H9 (cell line): ENCODE results near the gene AGTRAP. TPM values are rescaled to one million over a fixed set of nuclear protein-coding genes. Genes with fewer than 3 reads are reported as not detected.

Experiments used
- DNase-seq: peaks from one replicate; pipeline ENCODE4 v3.0.0-alpha.2; 2017
- H2AFZ ChIP-seq: one replicate; pipeline ENCODE4 v1.6.1; 2013; ENCODE audit warnings: mild to moderate bottlenecking, low read length, control low read depth, moderate library complexity
- H2AK5ac ChIP-seq: 2 replicates; pipeline ENCODE4 v1.6.1; 2013; ENCODE audit warnings: low read length, control low read depth, mixed read lengths; ENCODE audit not compliant: insufficient read length
- H2BK120ac ChIP-seq: one replicate; pipeline ENCODE4 v1.6.1; 2013; ENCODE audit warnings: low read depth, mild to moderate bottlenecking, low read length, control low read depth, inconsistent platforms; ENCODE audit not compliant: poor library complexity, severe bottlenecking
- H2BK12ac ChIP-seq: 2 replicates; pipeline ENCODE4 v1.6.1; 2013; ENCODE audit warnings: low read length, control low read depth, mixed read lengths, low read depth; ENCODE audit not compliant: insufficient read length
- H2BK15ac ChIP-seq: 2 replicates; pipeline ENCODE4 v1.6.1; 2013; ENCODE audit warnings: low read depth, low read length, control low read depth
- H2BK20ac ChIP-seq: one replicate; pipeline ENCODE4 v1.6.1; 2013; ENCODE audit warnings: low read depth, mild to moderate bottlenecking, low read length, control low read depth, inconsistent platforms; ENCODE audit not compliant: poor library complexity, severe bottlenecking
- H2BK5ac ChIP-seq: 2 replicates; pipeline ENCODE4 v1.6.1; 2013; ENCODE audit warnings: low read length, control low read depth, mixed read lengths; ENCODE audit not compliant: insufficient read length
- H3K14ac ChIP-seq: 2 replicates; pipeline ENCODE4 v1.6.1; 2013; ENCODE audit warnings: low read length, control low read depth; ENCODE audit not compliant: insufficient read depth
- H3K18ac ChIP-seq: 2 replicates; pipeline ENCODE4 v1.6.1; 2013; ENCODE audit warnings: low read depth, mild to moderate bottlenecking, mixed read lengths, low read length, control low read depth; ENCODE audit not compliant: insufficient read length
- H3K23ac ChIP-seq: 2 replicates; pipeline ENCODE4 v1.6.1; 2013; ENCODE audit warnings: low read length, control low read depth, mixed read lengths, low read depth; ENCODE audit not compliant: insufficient read length
- H3K23me2 ChIP-seq: 2 replicates; pipeline ENCODE4 v1.6.1; 2013; ENCODE audit warnings: low read depth, mild to moderate bottlenecking, mixed read lengths, low read length, control low read depth; ENCODE audit not compliant: insufficient read length, poor library complexity, severe bottlenecking
- H3K27ac ChIP-seq: 2 replicates; pipeline ENCODE4 v1.5.1; 2013; ENCODE audit warnings: low read length, control low read depth, mixed read lengths, low read depth; ENCODE audit not compliant: insufficient read length
- H3K27me3 ChIP-seq: 2 replicates; pipeline ENCODE4 v1.6.1; 2013; ENCODE audit warnings: low read length, control low read depth, inconsistent platforms; ENCODE audit not compliant: insufficient read depth
- H3K4ac ChIP-seq: 2 replicates; pipeline ENCODE4 v1.6.1; 2013; ENCODE audit warnings: low read depth, mild to moderate bottlenecking, control low read depth, inconsistent platforms, low read length, moderate library complexity
- H3K4me1 ChIP-seq: 2 replicates; pipeline ENCODE4 v1.6.1; 2013; ENCODE audit warnings: low read length, control low read depth, inconsistent platforms; ENCODE audit not compliant: insufficient read depth
- H3K4me2 ChIP-seq: 2 replicates; pipeline ENCODE4 v1.6.1; 2013; ENCODE audit warnings: low read length, control low read depth, mixed read lengths; ENCODE audit not compliant: insufficient read length, insufficient read depth
- H3K56ac ChIP-seq: 2 replicates; pipeline ENCODE4 v1.6.1; 2013; ENCODE audit warnings: low read depth, mild to moderate bottlenecking, mixed read lengths, low read length, control low read depth; ENCODE audit not compliant: insufficient read length
- H3K79me1 ChIP-seq: 2 replicates; pipeline ENCODE4 v1.6.1; 2013; ENCODE audit warnings: low read depth, mild to moderate bottlenecking, moderate library complexity, low read length, control low read depth, inconsistent platforms; ENCODE audit not compliant: insufficient read depth, poor library complexity, severe bottlenecking
- H3K79me2 ChIP-seq: 2 replicates; pipeline ENCODE4 v1.6.1; 2013; ENCODE audit warnings: low read length, control low read depth, inconsistent platforms; ENCODE audit not compliant: insufficient read depth
- H3K9ac ChIP-seq: 2 replicates; pipeline ENCODE4 v1.6.1; 2013; ENCODE audit warnings: low read length, control low read depth, mixed read lengths; ENCODE audit not compliant: insufficient read length; ENCODE audit errors: extremely low read depth
- H3K9me3 ChIP-seq: one replicate; pipeline ENCODE4 v1.6.1; 2013; ENCODE audit warnings: low read depth, low read length, inconsistent platforms; ENCODE audit not compliant: control insufficient read depth
- H3T11ph ChIP-seq: one replicate; pipeline ENCODE4 v1.6.1; 2013; ENCODE audit warnings: mild to moderate bottlenecking, low read length, control low read depth, inconsistent platforms
- H4K20me1 ChIP-seq: one replicate; pipeline ENCODE4 v1.6.1; 2013; ENCODE audit not compliant: control insufficient read depth, insufficient read length, insufficient read depth
- H4K5ac ChIP-seq: 2 replicates; pipeline ENCODE4 v1.6.1; 2013; ENCODE audit warnings: low read depth, mild to moderate bottlenecking, mixed read lengths, low read length, control low read depth; ENCODE audit not compliant: insufficient read length
- H4K8ac ChIP-seq: replicated peaks from 2 replicates; pipeline ENCODE4 v1.6.1; 2013; ENCODE audit warnings: low read length, control low read depth, mixed read lengths, low read depth; ENCODE audit not compliant: insufficient read length
- H4K91ac ChIP-seq: 2 replicates; pipeline ENCODE4 v1.6.1; 2013; ENCODE audit warnings: low read depth, mild to moderate bottlenecking, moderate library complexity, mixed read lengths, low read length, control low read depth; ENCODE audit not compliant: insufficient read length
- H3K27ac Mint-ChIP-seq, 3 experiments: 2 replicates in 2 of 3; 3 replicates in 1 of 3; pipeline ENCODE4 v1.8.0; 2020 to 2021; ENCODE audit warnings: mixed read lengths in 3 of 3, mild to moderate bottlenecking in 1 of 3, moderate library complexity in 1 of 3
- H3K27me3 Mint-ChIP-seq: 2 replicates; pipeline ENCODE4 v1.8.0; 2021; ENCODE audit warnings: low read depth, mild to moderate bottlenecking, moderate library complexity, mixed read lengths
- H3K36me3 Mint-ChIP-seq, 3 experiments: 2 replicates in 2 of 3; 3 replicates in 1 of 3; pipeline ENCODE4 v1.8.0; 2020 to 2021; ENCODE audit warnings: low read depth in 3 of 3, mixed read lengths in 3 of 3; ENCODE audit not compliant: insufficient read depth in 1 of 3
- H3K4me1 Mint-ChIP-seq, 2 experiments: 2 replicates each; pipeline ENCODE4 v1.8.0; 2020; ENCODE audit warnings: mixed read lengths in 2 of 2
- H3K4me3 Mint-ChIP-seq, 2 experiments: 2 replicates in 1 of 2; 3 replicates in 1 of 2; pipeline ENCODE4 v1.8.0; 2020 to 2021; ENCODE audit warnings: mild to moderate bottlenecking in 2 of 2, mixed read lengths in 2 of 2, moderate library complexity in 1 of 2
- H3K9me3 Mint-ChIP-seq, 2 experiments: 2 replicates in 1 of 2; 3 replicates in 1 of 2; pipeline ENCODE4 v1.8.0; 2020; ENCODE audit warnings: mild to moderate bottlenecking in 2 of 2, mixed read lengths in 2 of 2, moderate library complexity in 1 of 2
- WGBS: extraction: QIAGEN DNeasy Blood & Tissue Kit; methylation state at CpG from one replicate; pipeline ENCODE4 v1.1.7; 2013; ENCODE audit warnings: missing lambda C conversion rate, low lambda C conversion rate, mixed read lengths; ENCODE audit not compliant: insufficient read length; ENCODE audit errors: extremely low coverage; 5-methylcytosine and 5-hydroxymethylcytosine counted together
- total RNA-seq: library from RNA; stranded (reverse); gene quantifications from 2 replicates; pipeline ENCODE4 v1.2.1, GENCODE V29; 2021
- TF ChIP-seq, protein P1 (sequence below): fragments of 200-600 bp; sonication (generic); conservative IDR thresholded peaks from 3 replicates; pipeline ENCODE4 v1.8.0; 2021; ENCODE audit warnings: antibody characterized with exemption, mild to moderate bottlenecking

AGTRAP gene
- total RNA-seq, 1 experiment from 2014 or later: 60.9 TPM

DNA sequence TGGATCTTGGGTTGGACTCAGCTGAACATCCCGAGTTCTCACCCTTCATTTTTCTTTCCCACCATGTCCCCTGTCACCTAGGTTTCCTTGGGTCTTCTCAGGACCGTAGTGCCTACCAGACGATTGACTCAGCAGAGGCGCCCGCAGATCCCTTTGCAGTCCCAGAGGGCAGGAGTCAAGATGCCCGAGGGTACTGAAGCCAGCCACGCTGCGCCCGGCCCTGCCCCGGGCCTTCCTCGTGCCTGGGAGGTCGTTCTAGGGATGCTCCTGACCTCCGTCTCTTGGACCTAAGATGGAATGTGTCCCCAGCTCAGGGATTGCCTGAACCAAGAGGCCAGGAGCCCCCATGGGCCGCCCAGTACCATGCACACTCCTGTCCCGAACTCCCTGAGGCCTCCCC lies 14.1 kb downstream of the AGTRAP start:
- H3K9me3 Mint-ChIP-seq: no peaks in the 10 kb centered on the region
- H3K36me3 Mint-ChIP-seq: peaks cover 9 to 43% (median 37%) of the 10 kb centered on the region in 3 experiments; a peak in 6 of 7 replicates
- no peak overlapping the region for H4K5ac ChIP-seq
- H2AK5ac ChIP-seq: no peak overlapping the region
- H2BK20ac ChIP-seq: no peak overlapping the region
- H3K27ac Mint-ChIP-seq: no peak overlapping the region; a peak in 1 of 7 replicates
- H3K56ac ChIP-seq: no peak overlapping the region
- no peak overlapping the region for H2BK120ac ChIP-seq
- H4K20me1 ChIP-seq: no peaks in the 10 kb centered on the region
- H3K9me3 ChIP-seq: no peaks in the 10 kb centered on the region
- H3K9ac ChIP-seq: no peak overlapping the region
- no peak overlapping the region for H3K4ac ChIP-seq
- H3K27ac ChIP-seq: no peak overlapping the region
- no CpG with 5 or more reads among the region's 15 CpGs for WGBS
- no peak overlapping the region for H3K4me2 ChIP-seq
- no peak overlapping the region for H3K4me3 Mint-ChIP-seq
- H2AFZ ChIP-seq: no peak overlapping the region
- TF ChIP-seq, protein P1, sequence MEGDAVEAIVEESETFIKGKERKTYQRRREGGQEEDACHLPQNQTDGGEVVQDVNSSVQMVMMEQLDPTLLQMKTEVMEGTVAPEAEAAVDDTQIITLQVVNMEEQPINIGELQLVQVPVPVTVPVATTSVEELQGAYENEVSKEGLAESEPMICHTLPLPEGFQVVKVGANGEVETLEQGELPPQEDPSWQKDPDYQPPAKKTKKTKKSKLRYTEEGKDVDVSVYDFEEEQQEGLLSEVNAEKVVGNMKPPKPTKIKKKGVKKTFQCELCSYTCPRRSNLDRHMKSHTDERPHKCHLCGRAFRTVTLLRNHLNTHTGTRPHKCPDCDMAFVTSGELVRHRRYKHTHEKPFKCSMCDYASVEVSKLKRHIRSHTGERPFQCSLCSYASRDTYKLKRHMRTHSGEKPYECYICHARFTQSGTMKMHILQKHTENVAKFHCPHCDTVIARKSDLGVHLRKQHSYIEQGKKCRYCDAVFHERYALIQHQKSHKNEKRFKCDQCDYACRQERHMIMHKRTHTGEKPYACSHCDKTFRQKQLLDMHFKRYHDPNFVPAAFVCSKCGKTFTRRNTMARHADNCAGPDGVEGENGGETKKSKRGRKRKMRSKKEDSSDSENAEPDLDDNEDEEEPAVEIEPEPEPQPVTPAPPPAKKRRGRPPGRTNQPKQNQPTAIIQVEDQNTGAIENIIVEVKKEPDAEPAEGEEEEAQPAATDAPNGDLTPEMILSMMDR: no peak
- H3K27me3 ChIP-seq: no peaks in the 10 kb centered on the region
- H3K27me3 Mint-ChIP-seq: peaks cover 4% of the 10 kb centered on the region
- H3K18ac ChIP-seq: no peak overlapping the region
- no peaks in the 10 kb centered on the region; the same call in 1 of the 2 replicates for H3K4me1 ChIP-seq
- no peak overlapping the region for H2BK15ac ChIP-seq
- no peak overlapping the region for H4K91ac ChIP-seq
- no peak overlapping the region for H4K8ac ChIP-seq
- no peak overlapping the region for H3T11ph ChIP-seq
- H3K23me2 ChIP-seq: no peaks in the 10 kb centered on the region
- H2BK5ac ChIP-seq: no peak overlapping the region
- H2BK12ac ChIP-seq: no peak overlapping the region
- no peak overlapping the region for H3K23ac ChIP-seq
- peaks cover 19 to 31% of the 10 kb centered on the region in 2 experiments for H3K4me1 Mint-ChIP-seq
- DNase-seq: no peak
- no peaks in the 10 kb centered on the region for H3K79me2 ChIP-seq
- H3K14ac ChIP-seq: no peak overlapping the region
- no peaks in the 10 kb centered on the region for H3K79me1 ChIP-seq
